ENCODE results near the gene PHF21B.
"Not testable (repeated sequence)": the region's sequence is repeated elsewhere in the genome, so short reads cannot be mapped to it uniquely, and the experiment has no call there.

The PHF21B gene

GRCh38 chr22:44917372-44918165 is 92.2 kb downstream of the PHF21B start:
- DNase-seq (ENCODE audit: low read depth), result no peak

- no peak for DNase-seq (ENCODE audit: low read depth)
These were observed 93.2 kb downstream of the PHF21B start for GRCh38 chr22:44916281-44917231.

- no peak for DNase-seq (ENCODE audit: low read depth)
These were observed 94.4 kb downstream of the PHF21B start for GRCh38 chr22:44915441-44915840.

GRCh38 chr22:44914026-44914721 is 95.6 kb downstream of the PHF21B start:
- DNase-seq (ENCODE audit: low read depth), result no peak

GRCh38 chr22:44913198-44913983 is 96.4 kb downstream of the PHF21B start:
- DNase-seq (ENCODE audit: low read depth), result no peak

DNA sequence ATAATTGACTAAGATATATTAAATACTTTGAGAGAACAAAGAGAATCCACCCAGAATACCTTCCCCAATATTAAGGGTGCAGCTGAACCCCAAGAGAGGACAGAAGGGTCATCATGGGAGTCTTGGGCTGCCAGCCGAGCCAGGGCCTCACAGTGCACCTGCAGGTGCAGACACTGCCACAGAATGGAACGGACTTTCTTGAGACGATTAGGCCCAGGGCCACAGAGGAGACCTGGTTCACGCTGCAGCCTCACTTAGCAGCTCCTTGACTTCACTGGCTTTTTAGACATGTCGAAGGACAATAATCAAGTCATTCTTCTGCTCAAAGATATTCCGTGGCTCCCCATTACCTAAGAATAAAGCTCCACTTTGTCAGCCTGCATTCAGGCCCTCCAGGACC is 100.6 kb downstream of the PHF21B start:
- DNase-seq (ENCODE audit: low read depth), result no peak

GRCh38 chr22:44907765-44908737 is 101.8 kb downstream of the PHF21B start:
- DNase-seq (ENCODE audit: low read depth), result no peak

- no peak for DNase-seq (ENCODE audit: low read depth)
These were observed 102.7 kb downstream of the PHF21B start for GRCh38 chr22:44906999-44907644.

- DNase-seq (ENCODE audit: low read depth), result no peak
These were observed 103.4 kb downstream of the PHF21B start for GRCh38 chr22:44906248-44906936.

DNA sequence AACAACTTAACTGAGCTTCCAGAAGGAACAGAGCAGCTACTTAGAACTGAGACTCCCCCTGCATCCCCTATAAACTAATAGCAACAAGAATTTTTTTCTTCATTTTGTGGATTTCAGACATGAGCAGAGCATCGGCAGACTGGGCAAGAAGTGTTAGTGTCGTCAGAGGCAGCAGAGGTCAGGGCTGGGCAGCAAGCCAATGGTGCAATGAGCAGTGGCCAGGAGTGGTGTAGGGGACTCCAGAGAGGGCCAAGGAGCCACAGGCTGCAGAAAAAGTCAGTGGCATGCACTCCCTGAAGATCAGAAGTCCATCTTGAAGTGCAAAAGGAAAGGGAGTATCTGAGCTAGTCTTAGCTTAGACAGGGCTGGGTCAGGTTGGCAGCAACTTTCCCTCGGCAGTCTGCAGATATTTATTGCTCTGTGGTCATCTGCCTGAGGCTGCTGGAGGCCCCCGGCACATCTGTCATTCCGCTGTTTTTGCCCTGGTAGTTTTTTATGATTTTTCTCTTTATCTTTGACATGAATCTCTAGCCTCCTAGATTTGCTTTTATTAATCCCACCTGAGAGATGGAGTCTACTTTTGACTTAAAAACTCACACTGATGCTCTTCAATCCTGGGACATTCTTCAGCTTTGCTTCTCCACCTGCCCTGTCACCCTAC is 105.2 kb downstream of the PHF21B start:
- DNase-seq (ENCODE audit: low read depth), result not testable (repeated sequence)

DNA sequence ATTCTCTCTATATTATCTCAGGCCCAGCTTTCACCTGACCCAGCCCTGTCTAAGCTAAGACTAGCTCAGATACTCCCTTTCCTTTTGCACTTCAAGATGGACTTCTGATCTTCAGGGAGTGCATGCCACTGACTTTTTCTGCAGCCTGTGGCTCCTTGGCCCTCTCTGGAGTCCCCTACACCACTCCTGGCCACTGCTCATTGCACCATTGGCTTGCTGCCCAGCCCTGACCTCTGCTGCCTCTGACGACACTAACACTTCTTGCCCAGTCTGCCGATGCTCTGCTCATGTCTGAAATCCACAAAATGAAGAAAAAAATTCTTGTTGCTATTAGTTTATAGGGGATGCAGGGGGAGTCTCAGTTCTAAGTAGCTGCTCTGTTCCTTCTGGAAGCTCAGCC is 106.6 kb downstream of the PHF21B start:
- not testable (repeated sequence) for DNase-seq (ENCODE audit: low read depth)

DNA sequence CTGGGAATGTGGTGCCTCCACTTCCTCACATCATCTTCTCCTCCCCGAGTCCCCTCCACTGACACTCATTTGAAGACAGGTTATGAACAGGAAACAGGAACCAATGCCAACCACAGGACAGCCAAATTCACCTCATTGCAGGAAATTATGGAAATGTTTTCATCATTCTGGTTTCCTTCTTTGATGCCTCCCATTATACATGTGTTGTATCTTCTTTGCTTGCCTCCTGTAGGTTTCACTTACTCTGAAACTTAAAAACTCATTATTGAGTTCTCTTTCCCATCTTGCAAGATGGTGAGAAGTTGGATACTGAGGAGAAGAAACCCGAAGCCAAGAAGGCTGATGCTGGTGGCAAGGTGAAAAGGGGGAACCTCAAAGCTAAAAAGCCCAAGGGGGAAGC is 108.5 kb downstream of the PHF21B start:
- DNase-seq (ENCODE audit: low read depth), result no peak

DNA sequence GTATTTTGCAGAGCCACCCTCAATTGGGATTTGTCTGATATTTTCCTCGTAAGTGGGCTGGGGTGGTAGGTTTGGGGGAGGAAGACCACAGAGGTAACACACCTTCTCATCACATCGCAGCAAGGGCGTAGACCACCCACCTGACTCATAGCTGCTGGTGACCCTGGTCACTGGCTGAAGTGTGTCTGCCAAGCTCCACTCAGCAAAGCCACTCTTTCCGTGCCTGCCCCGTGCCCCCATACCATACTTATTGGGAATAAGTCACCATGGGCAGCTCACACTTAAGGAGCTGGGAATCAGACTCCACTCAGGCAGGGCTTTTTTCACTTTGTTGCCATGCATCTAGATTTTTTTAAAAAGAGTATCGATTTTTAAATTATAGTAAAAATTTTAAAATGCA is 111.6 kb downstream of the PHF21B start:
- no peak for DNase-seq (ENCODE audit: low read depth)

GRCh38 chr22:44895296-44896055 is 114.3 kb downstream of the PHF21B start:
- DNase-seq (ENCODE audit: low read depth), result no peak

DNA sequence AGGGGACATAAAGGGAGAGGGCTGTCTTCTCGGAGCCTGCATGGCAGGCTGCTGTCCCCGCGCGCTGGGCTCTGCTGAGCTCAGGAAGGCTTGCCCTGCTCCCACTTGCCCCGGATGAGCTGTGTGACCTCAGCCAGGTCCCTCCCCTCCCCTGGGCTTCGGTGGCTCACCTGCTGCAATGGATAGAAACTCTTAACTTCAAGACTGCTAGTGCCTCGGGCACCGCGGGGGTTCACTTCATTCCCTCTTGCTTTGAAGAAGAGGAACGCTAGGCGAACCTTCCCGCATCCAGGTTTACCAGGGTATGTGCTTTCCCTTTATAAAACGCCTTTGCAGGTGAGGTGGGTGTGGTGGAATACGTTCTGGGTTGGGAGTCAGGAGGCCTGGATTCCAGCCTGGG is 115.0 kb downstream of the PHF21B start:
- no peak for DNase-seq (ENCODE audit: low read depth)

- DNase-seq (ENCODE audit: low read depth), result no peak
These were observed 115.5 kb downstream of the PHF21B start for GRCh38 chr22:44894321-44894720.

DNA sequence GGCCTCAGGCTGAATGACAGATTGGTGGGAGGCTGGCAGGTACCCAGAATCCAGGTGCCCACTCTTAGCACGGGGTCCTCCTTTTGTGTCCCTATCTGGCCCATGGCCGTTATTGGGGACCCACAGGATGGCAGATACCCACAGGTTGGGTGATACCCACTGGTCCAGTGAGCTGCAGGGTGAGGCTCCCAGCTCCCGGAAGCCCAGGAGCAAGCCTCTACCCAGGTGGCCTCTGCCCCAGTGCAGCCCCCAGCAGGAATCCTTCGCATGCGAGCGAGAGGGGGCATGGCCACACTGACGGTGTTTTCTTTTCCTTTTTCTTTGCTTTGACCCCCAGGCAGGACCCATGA is 116.1 kb downstream of the PHF21B start:
- no peak for DNase-seq (ENCODE audit: low read depth)

All from fibroblast of gingiva (primary cell).